Lower lobe of right lung (tissue), 2 donors: Measurements from ENCODE around the gene METTL3. TPM values are rescaled to one million over a fixed set of nuclear protein-coding genes. Genes with fewer than 3 reads are reported as not detected.
"Not testable (repeated sequence)": the region's sequence is repeated elsewhere in the genome, so short reads cannot be mapped to it uniquely, and the experiment has no call there.

ENCODE experiments used
- ATAC-seq, 2 donors: fragments of 200-7000 bp; cut with Tn5 transposase; one replicate each; pipeline ENCODE4 v1.9.1; 2020 to 2022; ENCODE audit warnings: mild to moderate bottlenecking in 2 of 2, moderate library complexity in 2 of 2
- DNase-seq: peaks from one replicate; pipeline ENCODE4 v3.0.0-alpha.2; 2020
- H3K27ac ChIP-seq: fragments of 200-600 bp; one replicate; pipeline ENCODE4 v1.8.0; 2022
- H3K27me3 ChIP-seq: fragments of 200-600 bp; one replicate; pipeline ENCODE4 v1.8.0; 2022; ENCODE audit warnings: low read depth
- H3K36me3 ChIP-seq: fragments of 200-600 bp; one replicate; pipeline ENCODE4 v1.8.0; 2022; ENCODE audit warnings: mild to moderate bottlenecking
- H3K4me1 ChIP-seq: fragments of 200-600 bp; one replicate; pipeline ENCODE4 v1.8.0; 2022
- H3K4me3 ChIP-seq: fragments of 200-600 bp; one replicate; pipeline ENCODE4 v1.8.0; 2022; ENCODE audit warnings: mild to moderate bottlenecking
- H3K9me3 ChIP-seq: fragments of 200-600 bp; one replicate; pipeline ENCODE4 v1.8.0; 2022
- CTCF ChIP-seq: fragments of 200-600 bp; IDR thresholded peaks from one replicate; pipeline ENCODE4 v1.8.0; 2022; ENCODE audit warnings: antibody characterized with exemption, mild to moderate bottlenecking
- intact Hi-C: fragments of 100-400 bp; cut with DNase I; formaldehyde crosslinking; loops from one replicate; pipeline ENCODE4 v1.11.0; 2022
- long read RNA-seq: library from polyadenylated mRNA; unstranded; transcript quantifications from one replicate; pipeline ENCODE4 v2.0.0, GENCODE V29; 2021
- total RNA-seq: library from RNA; stranded (reverse); fragmentation: NEBNext Ultra II Directional; extraction: Animal tissue kit (Norgen Biotek cat#: 25700); gene quantifications from one replicate; pipeline ENCODE4 v1.2.1, GENCODE V29; 2021
- donor health status: DM: no; HTN: yes; CAD: no; lungs with severe emphysema.

The METTL3 gene
- total RNA-seq = 47.8 TPM
- long read RNA-seq, transcript METTL3-201 (11 exons, 2,015 nt) = major isoform, 32 of 69 reads
- long read RNA-seq, partial matches to known transcripts = 8 of 69 reads
- long read RNA-seq, other reads (novel, unspliced or antisense) = 25 of 69 reads

DNA sequence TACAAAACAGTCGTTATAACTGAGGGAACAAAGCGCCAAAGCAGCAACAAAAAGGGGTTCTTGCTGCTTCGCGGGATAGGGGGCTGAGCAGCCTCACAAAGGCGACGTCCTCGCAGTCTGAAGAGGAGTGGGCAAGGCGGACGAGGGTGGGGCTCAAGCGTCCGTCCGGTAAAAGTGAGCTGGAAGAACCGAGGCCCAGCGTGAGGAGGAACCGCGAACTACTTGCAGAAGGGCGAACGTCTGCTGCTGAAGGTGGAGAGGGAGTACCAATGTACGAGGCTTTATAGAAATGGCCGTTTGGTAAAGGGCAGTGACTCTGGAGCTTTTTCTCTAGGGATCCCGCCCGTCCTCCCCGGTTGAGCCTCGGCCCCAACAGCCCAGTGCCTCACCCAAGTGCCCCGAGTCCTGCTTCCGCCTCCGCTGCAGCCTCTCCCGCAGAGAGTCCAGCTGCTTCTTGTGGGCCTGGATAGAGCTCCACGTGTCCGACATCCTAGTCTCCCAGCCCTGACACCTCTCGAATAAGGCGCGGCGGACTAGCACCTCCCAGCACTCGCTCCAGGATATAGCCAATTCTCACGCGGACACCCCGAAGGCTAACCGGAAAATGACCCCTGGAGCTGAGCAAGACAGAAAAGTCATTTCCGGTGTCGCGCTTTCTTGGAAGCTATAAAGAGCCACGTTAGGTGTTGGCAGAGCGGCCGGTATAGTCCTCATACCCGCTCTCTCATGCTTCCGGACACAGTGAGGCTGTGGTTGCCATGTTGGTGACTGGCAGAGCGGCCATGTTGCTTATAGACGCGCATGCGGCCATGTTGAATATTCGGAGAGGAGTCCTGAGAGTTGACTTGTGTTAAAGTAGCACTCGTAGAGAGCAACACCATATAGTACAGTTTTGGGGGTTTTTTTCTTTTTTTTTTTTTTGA, at the start of gene METTL3:
TSS of gene METTL3 (minus strand) at position 606 of the 923 bp plus-strand sequence. CDS start at position 489, 117 bp downstream.
- no peak for TF ChIP-seq CTCF
- peaks cover 31% of the 10 kb centered on the region for H3K36me3 ChIP-seq
- peak; percentile 99 for ATAC-seq
- intact Hi-C loops = no loop called here
- no peaks in the 10 kb centered on the region for H3K27me3 ChIP-seq
- peaks cover 21% of the 10 kb centered on the region for H3K4me1 ChIP-seq
- H3K9me3 ChIP-seq = no peaks in the 10 kb centered on the region
- H3K27ac ChIP-seq = peak within 1 kb of the TSS; percentile 91
- peak; percentile 98 for DNase-seq
- H3K4me3 ChIP-seq = peak within 1 kb of the TSS; percentile 83

GRCh38 chr14:21558703-21559170, 47.6 kb upstream of the METTL3 start:
- H3K36me3 ChIP-seq = no peaks in the 10 kb centered on the region
- H3K27me3 ChIP-seq = no peaks in the 10 kb centered on the region
- H3K4me1 ChIP-seq = no peaks in the 10 kb centered on the region
- H3K27ac ChIP-seq = no peak overlapping the region
- TF ChIP-seq CTCF = no peak
- DNase-seq (no peak), ATAC-seq (no peak)
- intact Hi-C loops = no loop called here
- H3K4me3 ChIP-seq = no peak overlapping the region
- no peaks in the 10 kb centered on the region for H3K9me3 ChIP-seq

- no peaks in the 10 kb centered on the region for H3K4me1 ChIP-seq
- peak; percentile 68 for TF ChIP-seq CTCF
- no peaks in the 10 kb centered on the region for H3K36me3 ChIP-seq
- intact Hi-C loops = no loop called here
- ATAC-seq (peak; percentile 90 to 97), DNase-seq (peak; percentile 72)
- no peaks in the 10 kb centered on the region for H3K9me3 ChIP-seq
- peak overlapping the region; percentile 36 for H3K4me3 ChIP-seq
- H3K27me3 ChIP-seq = no peaks in the 10 kb centered on the region
- H3K27ac ChIP-seq = peak overlapping the region; percentile 56
These were observed 46.2 kb upstream of the METTL3 start for GRCh38 chr14:21557084-21557901.

DNA sequence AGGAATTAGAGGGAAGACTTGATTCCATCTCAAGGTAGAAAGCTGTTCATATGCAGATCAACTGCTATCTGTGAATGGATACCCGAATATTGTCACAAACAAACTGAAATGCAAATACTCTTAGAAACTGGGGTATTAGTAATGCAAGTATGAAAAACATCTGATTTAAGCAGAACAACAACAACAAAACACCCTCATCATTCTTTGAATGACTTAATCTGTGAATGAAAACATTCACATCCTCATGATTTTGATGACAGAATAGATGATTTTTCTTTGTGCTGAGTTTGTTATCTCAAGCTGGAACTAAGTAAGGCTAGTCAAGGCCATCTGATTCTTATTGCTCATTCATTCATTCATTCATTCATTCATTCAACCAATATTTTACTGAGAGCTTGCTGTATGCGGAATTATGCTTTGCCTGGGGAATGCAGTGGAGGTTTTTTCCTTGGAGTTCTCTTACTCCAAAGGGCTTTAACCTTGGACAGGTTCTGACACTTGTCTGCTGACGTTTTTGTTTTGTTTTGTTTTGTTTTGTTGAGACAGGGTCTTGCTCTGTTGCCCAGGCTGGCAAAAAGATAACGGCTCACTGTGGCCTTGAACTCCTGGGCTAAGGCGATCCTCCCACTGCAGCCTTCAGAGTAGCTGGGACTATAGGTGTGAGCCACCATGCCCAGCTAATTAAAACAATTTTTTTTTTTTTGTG, 45.4 kb upstream of the METTL3 start:
- no peak overlapping the region for H3K4me3 ChIP-seq
- peak in 1 of 2 donors; percentile 22 for ATAC-seq
- DNase-seq = no peak
- H3K4me1 ChIP-seq = no peaks in the 10 kb centered on the region
- H3K27me3 ChIP-seq = no peaks in the 10 kb centered on the region
- peak overlapping the region; percentile 56 for H3K27ac ChIP-seq
- no peaks in the 10 kb centered on the region for H3K9me3 ChIP-seq
- no peak for TF ChIP-seq CTCF
- H3K36me3 ChIP-seq = no peaks in the 10 kb centered on the region
- intact Hi-C loops = no loop called here

GRCh38 chr14:21553266-21553665, 42.1 kb upstream of the METTL3 start:
- DNase-seq = no peak
- Histone ChIP-seq H3K27ac (no peak overlapping the region), H3K4me1 (no peaks in the 10 kb centered on the region), H3K9me3 (no peaks in the 10 kb centered on the region), H3K4me3 (no peak overlapping the region), H3K27me3 (no peaks in the 10 kb centered on the region), H3K36me3 (no peaks in the 10 kb centered on the region)
- no peak for TF ChIP-seq CTCF
- no peak for ATAC-seq
- intact Hi-C loops = no loop called here

DNA sequence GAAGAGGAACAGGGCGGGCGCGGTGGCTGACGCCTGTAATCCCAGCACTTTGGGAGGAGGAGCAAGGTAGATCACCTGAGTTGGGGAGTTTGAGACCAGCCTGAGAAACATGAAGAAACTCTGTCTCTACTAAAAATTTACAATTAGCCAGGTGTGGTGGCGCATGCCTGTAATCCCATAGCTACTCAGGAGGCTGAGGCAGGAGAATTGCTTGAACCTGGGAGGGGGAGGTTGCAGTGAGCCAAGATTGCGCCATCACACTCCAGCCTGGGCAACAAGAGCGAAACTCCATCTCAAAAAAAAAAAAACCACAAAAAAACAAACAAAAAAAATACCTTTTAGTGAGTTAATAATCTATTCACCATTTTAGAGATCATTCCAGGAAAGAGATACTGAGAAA, 33.4 kb upstream of the METTL3 start:
- H3K27me3 ChIP-seq, H3K36me3 ChIP-seq, H3K4me3 ChIP-seq, H3K4me1 ChIP-seq, H3K9me3 ChIP-seq, DNase-seq, H3K27ac ChIP-seq, intact Hi-C loops: not testable (repeated sequence)
- ATAC-seq = peak in 1 of 2 donors; percentile 11
